ENCODE results near the gene TTC16.

The TTC16 gene, protein sequence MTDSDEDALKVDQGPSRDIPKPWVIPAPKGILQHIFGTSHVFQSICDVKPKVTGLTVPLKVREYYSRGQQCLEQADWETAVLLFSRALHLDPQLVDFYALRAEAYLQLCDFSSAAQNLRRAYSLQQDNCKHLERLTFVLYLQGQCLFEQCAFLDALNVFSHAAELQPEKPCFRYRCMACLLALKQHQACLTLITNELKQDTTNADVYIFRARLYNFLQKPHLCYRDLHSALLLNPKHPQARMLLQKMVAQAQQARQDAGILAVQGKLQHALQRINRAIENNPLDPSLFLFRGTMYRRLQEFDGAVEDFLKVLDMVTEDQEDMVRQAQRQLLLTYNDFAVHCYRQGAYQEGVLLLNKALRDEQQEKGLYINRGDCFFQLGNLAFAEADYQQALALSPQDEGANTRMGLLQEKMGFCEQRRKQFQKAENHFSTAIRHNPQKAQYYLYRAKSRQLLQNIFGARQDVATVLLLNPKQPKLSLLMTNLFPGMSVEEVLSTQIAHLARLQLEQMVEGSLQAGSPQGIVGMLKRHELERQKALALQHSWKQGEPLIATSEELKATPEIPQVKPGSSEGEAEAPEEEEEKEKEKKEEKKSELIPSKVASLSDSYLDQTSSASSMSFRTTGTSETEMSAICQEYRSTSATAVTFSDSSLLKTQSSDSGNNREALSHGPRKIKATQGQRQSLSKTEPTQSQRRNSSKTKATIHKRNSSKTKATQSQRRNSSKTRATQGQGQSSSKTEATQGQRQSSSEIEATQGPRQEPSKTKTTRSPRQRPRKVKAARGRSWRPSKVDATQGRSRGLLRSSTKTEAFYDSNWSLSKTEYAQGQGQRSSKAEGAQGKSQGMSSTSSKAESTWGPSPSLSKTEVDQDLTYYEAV

DNA sequence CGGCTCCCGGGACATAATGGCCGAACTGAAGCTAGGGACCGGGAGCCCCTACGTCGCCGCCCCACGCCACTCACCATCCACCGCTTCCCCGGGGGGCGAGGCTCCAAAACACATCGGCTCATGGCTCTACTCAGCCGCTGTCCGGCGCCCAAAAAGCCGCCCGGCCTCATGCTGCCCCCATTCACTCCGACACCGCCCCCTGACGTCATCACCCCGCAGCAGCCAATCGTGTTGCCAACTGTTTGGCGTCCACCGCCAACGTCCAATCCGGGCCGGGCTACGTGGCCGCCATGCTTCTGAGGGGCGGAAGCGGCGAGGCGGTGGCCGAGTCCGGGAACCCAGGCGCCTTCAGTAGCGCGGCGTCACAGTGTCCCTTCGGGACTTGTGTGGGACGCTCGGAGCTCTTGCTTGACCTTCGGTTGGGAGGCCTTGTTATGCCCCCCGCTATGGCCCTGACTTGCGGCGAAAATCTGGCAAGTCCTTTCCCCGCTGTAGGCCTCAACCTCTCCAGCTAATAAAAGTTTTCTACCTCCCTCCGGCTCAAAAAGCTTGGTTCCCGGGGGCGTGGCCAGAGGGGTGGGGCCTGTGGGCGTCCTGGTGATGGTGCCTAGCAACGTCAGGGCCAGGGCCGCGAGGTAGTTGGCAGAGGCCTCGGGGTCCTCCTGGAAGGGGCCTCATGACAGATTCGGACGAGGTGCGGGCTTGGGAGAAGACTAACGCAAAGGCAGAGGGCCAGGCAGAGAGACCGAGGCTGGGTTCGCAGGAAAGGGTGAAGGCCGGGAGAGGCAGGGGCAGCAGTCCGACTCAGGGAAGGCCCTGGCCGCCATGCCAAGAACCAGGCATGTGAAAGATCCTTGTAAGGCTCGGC is at the start of gene TTC16, which contains the start of gene PTRH1:
Gene TTC16, plus strand, starts transcription at position 610 of the 868 bp plus-strand sequence. Its CDS starts 67 bp downstream, at position 677.
Gene PTRH1, minus strand, starts transcription at position 194 of the 868 bp plus-strand sequence. Its CDS starts 24 bp downstream, at position 170.
- DNase-seq: peak; percentile 83 to 88

DNA sequence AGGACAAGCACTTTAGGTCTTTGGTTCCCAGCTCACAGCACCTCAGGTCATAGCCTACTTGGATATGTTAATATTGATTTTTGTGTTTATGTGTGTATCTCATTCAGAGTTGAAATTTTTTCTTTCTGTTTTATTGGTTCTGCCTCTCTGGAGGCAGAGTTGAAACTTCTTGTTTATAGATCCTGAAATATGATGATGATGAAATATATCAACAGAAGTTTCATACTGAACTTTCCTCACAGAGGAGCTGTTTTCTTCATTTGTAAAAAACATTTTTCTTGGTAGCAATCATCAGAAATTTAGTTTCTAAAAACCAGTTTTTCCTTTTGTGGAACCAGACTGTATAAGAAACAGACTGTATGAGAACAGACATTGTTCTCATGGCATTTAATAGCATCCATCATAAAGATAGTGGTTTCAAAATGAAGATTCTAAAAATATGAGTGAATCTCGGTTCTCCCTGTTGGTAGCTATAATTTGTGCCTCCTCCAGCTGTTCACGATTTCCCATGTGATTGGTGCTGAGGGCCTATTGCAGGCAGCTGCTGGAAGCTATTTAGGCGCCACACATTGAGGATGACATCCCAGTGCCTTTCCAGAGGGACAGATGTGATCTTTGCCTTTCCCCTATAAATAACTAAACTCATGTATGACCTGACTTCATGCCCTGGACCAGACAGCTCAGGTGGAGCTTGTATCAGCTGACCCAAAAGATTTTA is 48.6 kb upstream of the TTC16 start:
- no peak for DNase-seq

DNA sequence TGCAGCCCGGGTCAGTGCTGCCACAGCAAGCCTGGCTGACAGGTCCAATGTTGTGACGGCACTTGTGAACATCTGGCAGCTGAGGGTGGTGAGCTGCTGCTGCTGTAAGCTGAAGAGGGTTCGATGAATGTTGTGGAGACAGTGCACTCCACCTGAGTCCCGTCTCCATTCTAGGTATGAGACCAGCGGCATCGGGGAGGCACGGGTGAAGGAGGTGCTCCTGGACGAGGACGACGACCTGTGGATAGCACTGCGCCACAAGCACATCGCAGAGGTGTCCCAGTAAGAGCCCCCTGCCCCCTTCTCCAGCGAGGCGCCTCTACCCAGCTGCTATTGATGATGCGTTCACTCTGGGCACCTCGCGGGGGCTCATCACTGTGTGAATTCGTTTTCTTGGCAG is 48.0 kb upstream of the TTC16 start:
- no peak for DNase-seq

DNA sequence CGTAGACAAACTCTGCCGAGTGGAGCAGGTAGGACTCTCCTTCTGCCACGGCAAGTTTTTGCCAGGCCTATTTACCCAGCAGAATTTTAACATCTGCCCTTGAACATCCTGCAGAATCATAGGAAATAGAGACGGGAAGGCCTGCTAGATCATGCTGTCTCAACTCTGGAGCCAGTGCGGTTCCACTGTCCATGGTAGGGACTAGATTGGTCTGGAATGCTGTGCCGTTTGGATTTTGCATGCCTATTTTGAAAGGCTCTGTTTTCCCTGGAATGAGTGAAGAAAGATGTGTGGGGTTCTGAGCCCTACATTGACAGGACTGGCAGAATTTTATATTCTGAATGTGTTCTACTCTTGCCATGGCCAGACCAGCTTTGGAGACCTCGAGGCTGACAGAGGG is 42.6 kb upstream of the TTC16 start:
- DNase-seq: no peak

DNA sequence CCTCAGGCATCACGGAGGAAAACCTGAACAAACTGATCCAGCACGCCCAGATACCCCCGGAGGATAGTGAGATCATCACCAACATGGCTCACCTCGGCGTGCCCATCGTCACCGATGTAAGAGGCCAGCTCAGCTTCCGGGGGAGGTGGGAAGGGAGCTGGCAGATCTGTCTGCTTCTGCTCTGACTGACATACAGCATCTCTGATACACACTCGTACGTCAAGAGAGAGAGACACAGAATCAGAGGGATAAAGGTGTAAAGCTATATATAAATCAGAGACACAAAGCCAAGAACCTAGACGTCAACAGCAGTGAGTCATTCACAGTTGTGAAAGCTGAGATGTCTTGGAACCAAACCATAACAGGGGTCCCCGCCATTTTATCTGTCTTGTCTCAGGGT is 39.2 kb upstream of the TTC16 start:
- no peak for DNase-seq

DNA sequence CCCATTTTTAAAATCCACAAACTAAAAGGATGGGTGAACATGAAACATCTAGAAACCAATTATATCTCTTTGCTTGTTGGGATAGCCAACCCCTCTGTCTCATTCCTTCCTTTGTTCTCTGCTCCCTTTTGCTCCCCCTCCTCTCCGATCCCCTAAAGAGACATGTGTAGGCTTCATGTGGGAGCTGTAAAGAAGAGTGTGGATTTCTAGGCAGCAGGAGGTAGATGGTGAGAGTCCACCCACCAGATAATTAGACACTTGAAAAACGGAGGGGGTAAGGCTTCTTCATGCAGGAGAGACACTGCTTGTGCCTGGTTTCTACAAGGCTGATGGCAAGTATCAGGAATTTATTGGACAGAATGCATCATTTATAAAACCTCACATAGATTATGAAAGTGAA is 36.4 kb upstream of the TTC16 start:
- no peak for DNase-seq

DNA sequence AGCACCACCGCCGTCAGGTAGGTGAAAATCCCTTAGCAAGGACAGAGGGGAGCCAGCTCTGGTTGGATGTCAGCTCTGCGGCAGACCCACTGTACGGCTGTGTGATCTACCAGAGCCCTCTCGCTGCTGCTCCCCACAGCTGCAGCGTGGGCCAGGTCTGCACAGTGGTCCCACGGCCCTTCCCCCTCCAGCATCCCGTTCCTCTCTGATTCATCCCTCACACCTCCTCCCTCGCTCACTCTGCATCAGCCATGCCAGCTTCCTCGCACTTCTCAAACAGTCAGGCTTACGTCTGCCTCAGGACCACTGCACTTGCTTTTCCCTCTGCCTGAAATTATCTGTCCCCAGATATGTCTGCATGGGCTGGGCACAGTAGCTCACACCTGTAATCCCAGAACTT is 35.7 kb upstream of the TTC16 start:
- DNase-seq: no peak

DNA sequence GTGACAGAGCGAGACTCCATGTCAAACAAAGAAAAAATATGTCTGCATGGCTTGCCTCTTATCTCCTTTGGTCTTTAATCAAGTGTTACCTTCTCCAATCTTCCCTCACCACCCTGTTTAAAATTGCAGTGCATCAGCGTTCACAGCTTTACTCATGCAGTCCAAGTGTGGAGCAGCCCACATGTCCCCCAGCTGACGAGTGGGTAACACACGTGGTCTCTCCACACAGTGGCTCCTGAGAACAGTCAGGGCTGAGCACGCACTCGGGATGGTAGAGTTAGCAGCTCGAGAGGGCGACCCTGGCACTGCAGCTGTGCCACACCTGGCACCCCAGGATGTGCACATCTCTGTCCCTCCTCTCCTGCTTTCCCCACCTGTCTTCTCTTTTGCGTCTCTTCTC is 35.0 kb upstream of the TTC16 start:
- DNase-seq: no peak

DNA sequence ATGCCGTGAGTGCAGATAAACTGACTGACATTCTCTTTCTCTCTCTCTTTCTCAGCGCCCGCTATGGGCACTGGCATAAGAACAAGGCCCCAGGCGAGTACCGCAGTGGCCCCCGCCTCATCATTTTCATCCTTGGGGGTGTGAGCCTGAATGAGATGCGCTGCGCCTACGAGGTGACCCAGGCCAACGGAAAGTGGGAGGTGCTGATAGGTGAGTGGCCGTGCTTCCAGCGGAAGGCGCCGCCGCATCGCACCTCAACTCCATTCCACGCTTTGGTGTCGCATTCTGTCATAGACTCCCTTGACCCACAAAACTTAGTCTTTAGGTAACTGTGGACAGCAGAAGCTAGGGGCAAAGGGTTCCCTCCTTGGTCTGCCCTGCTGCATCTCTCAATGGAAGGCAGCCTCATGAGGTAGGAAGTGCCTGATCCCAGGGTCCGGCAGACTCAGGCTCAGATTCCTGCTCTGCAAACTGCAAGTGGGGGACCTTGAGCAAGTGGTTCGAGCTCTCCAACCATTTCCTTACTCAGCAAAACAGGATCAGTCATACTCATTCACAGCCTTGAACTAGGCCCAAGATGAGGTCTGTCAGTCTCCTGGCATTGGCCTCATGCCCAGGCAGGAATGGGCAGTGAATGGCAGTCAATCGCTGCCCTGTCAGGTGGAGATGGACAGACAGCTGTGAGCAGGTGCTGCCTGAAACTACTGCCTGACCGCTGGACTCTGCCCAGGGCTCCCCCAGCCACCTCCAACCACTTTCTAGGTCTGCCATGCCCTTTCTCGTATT is 33.3 kb upstream of the TTC16 start:
- no peak for DNase-seq

DNA sequence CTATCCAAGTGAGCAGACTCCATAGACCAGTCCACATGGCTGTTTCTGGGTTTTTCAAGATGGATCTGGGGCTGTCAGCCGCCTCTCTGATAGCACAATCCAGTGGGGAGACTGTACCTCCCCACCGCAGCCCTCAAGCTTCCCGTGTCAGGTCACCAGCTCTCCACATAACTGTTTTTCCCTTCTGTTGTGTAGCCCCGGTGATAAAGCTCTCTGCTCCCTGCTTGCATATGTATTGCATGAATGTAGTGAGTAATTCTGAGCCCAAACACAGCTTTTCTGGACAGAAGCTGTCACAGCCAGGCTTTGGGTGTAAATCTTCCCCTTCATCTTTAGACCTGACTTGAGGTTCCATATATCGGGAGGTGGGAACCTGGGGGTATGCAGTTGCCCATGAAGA is 32.2 kb upstream of the TTC16 start:
- no peak for DNase-seq

DNA sequence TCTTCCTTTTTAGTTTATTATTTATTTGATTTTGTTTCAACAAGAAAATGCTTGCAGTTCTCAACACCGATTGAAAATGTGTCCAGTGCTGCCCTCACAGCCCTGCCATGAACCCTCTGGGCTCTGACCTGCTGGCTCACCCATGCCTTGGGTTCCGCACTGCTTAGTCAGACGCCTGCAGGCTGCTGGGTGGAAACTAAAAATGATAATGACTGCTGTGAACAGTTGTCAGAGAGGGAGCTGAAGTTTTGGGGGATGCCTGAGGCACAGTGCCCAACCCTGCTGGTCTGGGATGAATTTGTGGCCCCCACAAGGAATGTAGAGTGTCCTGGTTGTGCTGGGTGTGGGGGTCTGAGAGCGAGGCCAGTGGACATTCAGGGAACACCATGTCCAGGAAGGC is 31.3 kb upstream of the TTC16 start:
- DNase-seq: no peak

DNA sequence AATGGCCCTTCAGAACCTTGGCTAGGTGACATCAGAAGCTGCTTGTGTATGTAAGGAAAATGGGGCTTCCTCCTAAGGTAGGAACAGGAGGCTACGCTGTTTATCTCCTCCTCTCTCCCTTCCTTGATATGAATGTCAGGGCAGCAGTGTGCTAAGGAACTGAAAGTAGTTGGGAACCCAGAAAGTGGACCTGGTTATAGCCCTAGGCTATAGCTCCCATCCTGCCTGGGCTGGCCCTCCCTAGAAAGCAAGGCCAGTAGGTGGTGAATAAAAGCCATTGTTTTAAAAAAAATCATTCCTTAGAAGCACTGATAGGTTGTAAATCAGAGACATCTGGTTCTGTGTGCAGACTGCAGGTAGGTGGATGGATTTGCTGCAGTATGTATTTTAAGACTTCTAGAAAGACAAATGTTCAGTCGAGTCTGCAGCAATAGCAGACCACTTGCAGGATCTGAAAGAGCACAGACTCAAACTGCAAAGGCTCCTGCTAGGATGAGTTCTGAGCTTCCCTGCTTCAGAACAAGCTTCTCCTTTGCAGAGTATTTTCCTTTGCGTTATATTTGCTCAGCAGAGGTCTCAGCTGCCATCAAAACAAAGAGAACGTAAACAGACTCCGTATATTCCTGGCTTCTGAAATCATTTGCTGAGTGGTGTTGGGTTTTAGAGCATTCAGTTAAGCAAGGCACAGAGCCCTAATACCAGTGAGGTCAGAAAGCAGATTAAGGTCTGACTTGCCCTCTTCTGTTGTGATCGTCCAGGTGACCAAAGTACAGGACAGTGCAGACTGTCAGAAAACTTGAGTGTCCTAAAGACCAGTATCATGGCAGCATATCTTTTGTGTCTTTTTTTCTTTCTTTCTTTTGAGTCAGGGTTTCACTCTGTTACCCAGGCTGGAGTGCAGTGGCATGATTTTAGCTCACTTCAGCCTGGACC is 29.2 kb upstream of the TTC16 start:
- DNase-seq: no peak

DNA sequence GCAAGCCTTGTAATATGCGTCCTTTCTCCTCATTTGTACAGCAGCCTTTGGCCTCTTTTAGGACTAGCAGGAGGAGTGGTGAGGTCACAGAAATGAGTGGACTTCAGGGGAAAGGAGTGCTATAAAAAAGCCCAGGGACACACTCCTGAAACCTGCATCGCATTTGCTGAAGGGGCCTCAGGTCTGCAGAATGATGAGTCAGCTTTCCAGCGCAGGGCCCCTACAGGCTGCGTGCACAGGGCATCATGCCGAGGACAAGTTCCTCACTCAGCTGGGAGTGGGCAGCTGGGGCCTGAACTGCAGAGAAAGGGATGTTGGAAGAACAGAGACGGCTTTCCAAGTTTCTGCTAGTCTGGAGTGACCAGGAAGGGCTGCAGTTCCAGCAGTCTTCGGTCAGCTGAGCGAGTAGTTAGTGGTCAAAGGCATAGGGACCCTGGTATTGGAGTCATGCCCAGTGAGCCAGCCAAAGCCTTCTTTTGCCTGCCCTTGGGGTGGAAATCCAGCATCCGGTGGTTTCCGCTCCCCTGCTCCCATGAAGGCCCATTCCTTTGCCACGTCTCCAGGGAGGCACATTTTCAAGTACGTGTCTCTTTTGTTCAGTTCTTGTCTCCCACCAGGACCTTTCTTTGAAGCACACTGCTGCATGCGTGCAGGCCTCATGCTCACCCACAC is 26.4 kb upstream of the TTC16 start:
- no peak for DNase-seq

DNA sequence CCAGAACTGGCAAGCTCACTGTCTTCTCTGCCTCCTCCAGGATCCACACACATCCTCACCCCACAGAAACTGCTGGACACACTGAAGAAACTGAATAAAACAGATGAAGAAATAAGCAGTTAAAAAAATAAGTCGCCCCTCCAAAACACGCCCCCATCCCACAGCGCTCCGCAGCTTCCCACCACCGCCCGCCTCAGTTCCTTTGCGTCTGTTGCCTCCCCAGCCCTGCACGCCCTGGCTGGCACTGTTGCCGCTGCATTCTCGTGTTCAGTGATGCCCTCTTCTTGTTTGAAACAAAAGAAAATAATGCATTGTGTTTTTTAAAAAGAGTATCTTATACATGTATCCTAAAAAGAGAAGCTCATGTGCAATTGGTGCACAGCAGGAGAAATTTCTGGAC is 25.1 kb upstream of the TTC16 start:
- no peak for DNase-seq

DNA sequence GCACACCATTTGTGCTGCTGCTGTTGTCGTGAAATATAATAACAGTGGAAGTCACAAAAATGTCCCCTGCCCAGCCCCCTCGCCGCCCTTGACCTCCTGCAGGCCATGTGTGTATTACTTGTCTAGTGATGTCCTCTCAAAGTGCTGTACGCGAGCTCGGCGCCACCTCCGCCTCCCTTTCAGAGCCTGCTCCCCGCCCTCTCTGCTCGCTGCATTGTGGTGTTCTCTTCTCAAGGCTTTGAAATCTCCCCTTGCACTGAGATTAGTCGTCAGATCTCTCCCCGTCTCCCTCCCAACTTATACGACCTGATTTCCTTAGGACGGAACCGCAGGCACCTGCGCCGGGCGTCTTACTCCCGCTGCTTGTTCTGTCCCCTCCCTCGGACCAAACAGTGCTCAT is 23.8 kb upstream of the TTC16 start:
- DNase-seq: no peak

DNA sequence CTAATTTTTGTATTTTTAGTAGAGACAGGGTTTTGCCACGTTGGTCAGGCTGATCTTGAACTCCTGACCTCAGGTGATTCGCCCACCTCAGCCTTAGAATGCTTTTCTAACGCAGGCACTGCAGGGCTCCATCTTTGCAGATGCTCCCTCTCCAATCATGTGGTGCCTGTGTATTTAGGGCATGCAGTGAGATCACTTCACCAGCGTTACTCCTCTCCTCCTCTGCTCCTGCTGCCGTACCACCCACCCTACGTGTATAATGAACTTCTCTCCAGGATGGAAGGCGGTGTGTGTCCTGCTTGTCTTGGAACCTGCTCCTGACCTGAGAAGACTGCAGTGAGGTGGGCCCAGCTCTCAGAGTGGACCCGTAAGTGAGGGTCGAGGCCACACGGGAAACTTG is 22.7 kb upstream of the TTC16 start:
- DNase-seq: no peak

DNA sequence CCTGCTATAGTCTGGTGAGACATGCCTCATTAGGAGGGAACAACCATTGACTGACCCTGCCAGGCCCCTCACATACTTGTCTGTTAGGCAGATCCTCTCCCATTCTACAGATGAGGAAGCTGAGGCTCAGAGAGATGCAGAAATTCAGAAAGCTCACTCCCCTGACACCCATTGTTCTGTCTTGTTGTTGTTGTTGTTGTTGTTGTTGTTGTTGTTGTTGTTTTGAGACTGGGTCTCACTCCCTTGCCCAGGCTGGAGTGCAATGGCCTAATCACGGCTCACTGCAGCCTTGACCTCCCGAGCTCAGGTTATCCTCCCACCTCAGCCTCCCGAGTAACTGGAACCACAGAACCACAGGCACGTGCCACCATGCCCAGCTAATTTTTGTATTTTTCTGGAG is 22.2 kb upstream of the TTC16 start:
- no peak for DNase-seq

DNA sequence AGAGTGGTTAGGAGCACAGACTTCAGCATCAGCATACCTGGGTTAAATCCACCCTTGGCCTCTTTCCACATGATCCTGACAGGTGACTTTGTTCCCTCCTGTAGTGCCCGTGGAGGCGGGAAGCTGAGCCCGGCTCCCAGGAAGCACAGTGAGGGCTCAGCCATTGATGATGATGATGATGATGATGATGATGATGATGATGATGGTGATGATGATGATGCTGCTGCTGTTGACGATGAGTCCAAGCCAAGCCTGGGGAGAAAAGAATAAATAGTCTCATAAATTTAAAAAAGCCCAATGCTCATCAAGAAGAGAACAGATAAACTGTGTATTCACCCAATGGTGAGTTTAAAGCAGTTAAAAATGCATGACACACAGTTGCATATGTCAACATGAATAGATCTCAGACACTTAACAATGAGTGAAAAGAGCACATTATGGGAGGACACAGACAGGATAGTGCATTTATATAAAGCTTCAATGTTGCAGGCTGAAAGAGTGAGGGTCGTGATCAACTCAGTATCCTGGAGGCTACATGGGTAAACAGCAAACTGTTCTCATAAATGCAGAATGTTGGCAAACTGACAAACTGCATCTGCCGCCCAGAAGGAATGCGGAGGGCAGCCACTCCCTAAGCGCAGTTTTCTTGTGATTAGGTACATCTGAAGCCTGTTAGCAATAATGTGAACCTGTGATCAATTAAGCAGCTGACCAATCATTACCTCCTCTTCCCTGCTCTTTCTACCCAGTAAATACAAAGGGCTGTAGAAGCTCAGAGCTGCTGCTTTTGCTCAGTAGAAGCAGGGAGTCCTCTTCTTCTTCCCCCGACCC is 20.8 kb upstream of the TTC16 start:
- no peak for DNase-seq

DNA sequence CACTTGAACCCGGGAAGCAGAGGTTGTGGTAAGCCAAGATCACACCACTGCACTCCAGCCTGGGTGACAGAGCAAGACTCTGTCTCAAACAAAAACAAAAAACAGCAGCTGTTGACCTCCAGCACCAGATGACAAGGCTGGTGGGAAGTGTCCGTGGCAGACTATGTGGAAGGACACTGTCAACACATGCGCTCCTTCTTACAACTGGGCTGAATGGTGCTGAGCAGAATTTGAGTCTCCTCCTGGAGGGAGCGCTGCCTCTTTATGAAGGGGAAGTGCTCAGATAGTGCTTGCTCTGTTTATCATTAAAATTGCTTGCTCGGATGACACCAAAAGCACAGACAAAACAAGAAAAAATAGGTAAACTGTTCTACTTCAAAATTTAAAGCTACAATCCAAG is 18.3 kb upstream of the TTC16 start:
- no peak for DNase-seq
